ENCODE data around the gene HPS4. TPM values are rescaled to one million over a fixed set of nuclear protein-coding genes. Genes with fewer than 3 reads are reported as not detected.

Gene HPS4
- total and polyA plus RNA-seq, 4 experiments from 2014 or later = 7.9 to 59.7 (median 36.9) TPM

- no peaks in the 10 kb centered on the region for H3K27me3 Mint-ChIP-seq
- no peaks in the 10 kb centered on the region for H3K27me3 ChIP-seq (ENCODE audit: insufficient read depth, low read length)
- POLR2A ChIA-PET (ENCODE audit: partially characterized antibody) = interaction anchor here (1.4 to 4.8 kb wide), 4 partner anchors 48 to 242 kb away, joined by 3 to 46 read pairs (median 12); partner anchors contain the start of genes HPS4 and SRRD
- H3K4me3 ChIP-seq (ENCODE audit: low read length in 2 of 2) = no peak overlapping the region
- H3K36me3 Mint-ChIP-seq = peaks cover 13 to 19% of the 10 kb centered on the region in 2 donors
- peaks cover 18 to 42% (median 30%) of the 10 kb centered on the region in 4 donors for H3K4me1 Mint-ChIP-seq
- peak overlapping the region; percentile 77 to 87 (median 84) for H3K4me3 Mint-ChIP-seq
- H3K9me3 ChIP-seq (ENCODE audit: control insufficient read depth in 1 of 2, low read length in 2 of 2) = no peaks in the 10 kb centered on the region
- H3K27ac Mint-ChIP-seq = peak overlapping the region; percentile 57 to 88 (median 81)
- DNase-seq = no peak
- intact Hi-C loops (cut with micrococcal nuclease) = no loop called here
- H3K4me1 ChIP-seq (ENCODE audit: insufficient read depth, low read length) = peaks cover 28% of the 10 kb centered on the region
- CTCF ChIA-PET (ENCODE audit: partially characterized antibody) = interaction anchor here (1.1 to 1.8 kb wide), 2 partner anchors 31 to 243 kb away, joined by 5 to 9 read pairs; no protein-coding TSS in a partner anchor
- no peak overlapping the region for H3K27ac ChIP-seq (ENCODE audit: low read depth, low read length)
- H3K36me3 ChIP-seq (ENCODE audit: insufficient read depth, low read length) = peaks cover 4% of the 10 kb centered on the region
- H3K9me3 Mint-ChIP-seq = no peaks in the 10 kb centered on the region
Measured at GRCh38 chr22:26430600-26430999, 53.0 kb downstream of the HPS4 start.

- CTCF ChIA-PET (ENCODE audit: partially characterized antibody) = interaction anchor here (1.1 to 1.8 kb wide), 2 partner anchors 32 to 244 kb away, joined by 5 to 9 read pairs; no protein-coding TSS in a partner anchor
- Mint-ChIP-seq H3K4me1 (peaks cover 18 to 37% (median 26%) of the 10 kb centered on the region in 4 donors), H3K9me3 (no peaks in the 10 kb centered on the region), H3K4me3 (peak overlapping the region; percentile 77 to 87 (median 84)), H3K36me3 (peaks cover 7 to 13% of the 10 kb centered on the region in 2 donors), H3K27ac (peak overlapping the region; percentile 70 to 88 (median 87)), H3K27me3 (peaks cover 0 to 2% of the 10 kb centered on the region in 2 donors)
- intact Hi-C loops (cut with micrococcal nuclease) = loop anchor here (1.0 to 5.0 kb wide), 4 partner anchors 53 to 243 kb away; partner anchors contain the start of genes HPS4, MIAT, SRRD and TPST2
- peak overlapping the region; percentile 36 to 55 for H3K4me3 ChIP-seq (ENCODE audit: low read length in 2 of 2)
- H3K27me3 ChIP-seq (ENCODE audit: insufficient read depth, low read length) = no peaks in the 10 kb centered on the region
- DNase-seq = no peak
- peaks cover 4% of the 10 kb centered on the region for H3K36me3 ChIP-seq (ENCODE audit: insufficient read depth, low read length)
- POLR2A ChIA-PET (ENCODE audit: partially characterized antibody) = interaction anchor here (0.9 to 4.8 kb wide), 6 partner anchors 13 to 243 kb away, joined by 3 to 46 read pairs (median 5); partner anchors contain the start of genes HPS4 and SRRD
- H3K4me1 ChIP-seq (ENCODE audit: insufficient read depth, low read length) = peaks cover 25% of the 10 kb centered on the region
- H3K9me3 ChIP-seq (ENCODE audit: control insufficient read depth in 1 of 2, low read length in 2 of 2) = no peaks in the 10 kb centered on the region
- no peak overlapping the region for H3K27ac ChIP-seq (ENCODE audit: low read depth, low read length)
Measured at GRCh38 chr22:26429458-26430286, 53.9 kb downstream of the HPS4 start.

GRCh38 chr22:26428515-26429457 is 54.8 kb downstream of the HPS4 start, which contains the start of gene ASPHD2:
Gene ASPHD2, plus strand, starts transcription at chr22:26429260. Its CDS starts 4,356 bp downstream, at chr22:26433616.
- intact Hi-C loops (cut with micrococcal nuclease) = loop anchor here (1.0 to 5.0 kb wide), 4 partner anchors 54 to 244 kb away; partner anchors contain the start of genes HPS4, MIAT, SRRD and TPST2
- peaks cover 0 to 6% (median under 1%) of the 10 kb centered on the region in 8 donors for H3K9me3 Mint-ChIP-seq

GRCh38 chr22:26426924-26427323 is 56.7 kb downstream of the HPS4 start:
- Histone ChIP-seq H3K4me1 (ENCODE audit: insufficient read depth, low read length) (peaks cover 25% of the 10 kb centered on the region), H3K4me3 (ENCODE audit: low read length in 2 of 2) (no peak overlapping the region), H3K9me3 (ENCODE audit: control insufficient read depth in 1 of 2, low read length in 2 of 2) (peaks cover 0 to 9% of the 10 kb centered on the region in 2 donors), H3K27me3 (ENCODE audit: insufficient read depth, low read length) (no peaks in the 10 kb centered on the region), H3K36me3 (ENCODE audit: insufficient read depth, low read length) (no peaks in the 10 kb centered on the region), H3K27ac (ENCODE audit: low read depth, low read length) (no peak overlapping the region)
- Mint-ChIP-seq H3K27me3 (peaks cover 4 to 5% of the 10 kb centered on the region in 2 donors), H3K4me3 (peak overlapping the region; percentile 30 to 76 (median 57)), H3K36me3 (peaks cover 0 to 5% of the 10 kb centered on the region in 2 donors), H3K27ac (peak overlapping the region; percentile 5 to 82 (median 74)), H3K9me3 (peaks cover 0 to 20% (median 15%) of the 10 kb centered on the region in 8 donors), H3K4me1 (peaks cover 17 to 37% (median 26%) of the 10 kb centered on the region in 4 donors)
- DNase-seq = no peak
- POLR2A ChIA-PET (ENCODE audit: partially characterized antibody) = no interaction called here
- CTCF ChIA-PET (ENCODE audit: partially characterized antibody) = no interaction called here
- intact Hi-C loops (cut with micrococcal nuclease) = loop anchor here (5.0 kb wide), 2 partner anchors 165 to 230 kb away; partner anchors contain the start of genes MIAT and TPST2

More at GRCh38 chr22:26428515-26429457, 54.8 kb downstream of the HPS4 start, which contains the start of gene ASPHD2:
- peaks cover 18 to 37% (median 26%) of the 10 kb centered on the region in 4 donors for H3K4me1 Mint-ChIP-seq
- peaks cover under 1 to 9% of the 10 kb centered on the region in 2 donors for H3K36me3 Mint-ChIP-seq
- no peaks in the 10 kb centered on the region for H3K9me3 ChIP-seq (ENCODE audit: control insufficient read depth in 1 of 2, low read length in 2 of 2)
- peak within 1 kb of the TSS; percentile 87 to 100 (median 99) for H3K27ac Mint-ChIP-seq
- no peaks in the 10 kb centered on the region for H3K36me3 ChIP-seq (ENCODE audit: insufficient read depth, low read length)
- peak within 1 kb of the TSS; percentile 64 to 87 for H3K4me3 ChIP-seq (ENCODE audit: low read length in 2 of 2)
- H3K27ac ChIP-seq (ENCODE audit: low read depth, low read length) = peak within 1 kb of the TSS; percentile 89
- DNase-seq = peak; percentile 81 to 86 (median 83)
- no peaks in the 10 kb centered on the region for H3K27me3 ChIP-seq (ENCODE audit: insufficient read depth, low read length)
- CTCF ChIA-PET (ENCODE audit: partially characterized antibody) = interaction anchor here (0.5 to 1.0 kb wide), 2 partner anchors 28 to 64 kb away, joined by 3 read pairs; no protein-coding TSS in a partner anchor
- H3K27me3 Mint-ChIP-seq = peaks cover 0 to 2% of the 10 kb centered on the region in 2 donors
- H3K4me1 ChIP-seq (ENCODE audit: insufficient read depth, low read length) = peaks cover 25% of the 10 kb centered on the region
- H3K4me3 Mint-ChIP-seq = peak within 1 kb of the TSS; percentile 94 to 100 (median 98)
- POLR2A ChIA-PET (ENCODE audit: partially characterized antibody) = interaction anchor here (0.7 to 4.8 kb wide), 8 partner anchors 12 to 244 kb away, joined by 3 to 46 read pairs (median 4); partner anchors contain the start of genes HPS4, SRRD and TFIP11

- POLR2A ChIA-PET (ENCODE audit: partially characterized antibody) = no interaction called here
- H3K36me3 Mint-ChIP-seq = no peaks in the 10 kb centered on the region
- Histone ChIP-seq H3K27ac (ENCODE audit: low read depth, low read length) (no peak overlapping the region), H3K27me3 (ENCODE audit: insufficient read depth, low read length) (no peaks in the 10 kb centered on the region), H3K4me3 (ENCODE audit: low read length in 2 of 2) (no peak overlapping the region), H3K9me3 (ENCODE audit: control insufficient read depth in 1 of 2, low read length in 2 of 2) (peaks cover 0 to 9% of the 10 kb centered on the region in 2 donors), H3K4me1 (ENCODE audit: insufficient read depth, low read length) (no peaks in the 10 kb centered on the region), H3K36me3 (ENCODE audit: insufficient read depth, low read length) (no peaks in the 10 kb centered on the region)
- peaks cover 10 to 18% of the 10 kb centered on the region in 2 donors for H3K27me3 Mint-ChIP-seq
- H3K27ac Mint-ChIP-seq = no peak overlapping the region
- H3K4me1 Mint-ChIP-seq = no peaks in the 10 kb centered on the region
- intact Hi-C loops (cut with micrococcal nuclease) = no loop called here
- no peak for DNase-seq
- CTCF ChIA-PET (ENCODE audit: partially characterized antibody) = interaction anchor here (1.5 kb wide), 1 partner anchor 21 kb away, joined by 3 read pairs; no protein-coding TSS in a partner anchor
- H3K9me3 Mint-ChIP-seq = peaks cover 0 to 20% (median 12%) of the 10 kb centered on the region in 8 donors
- no peak overlapping the region for H3K4me3 Mint-ChIP-seq
Measured at GRCh38 chr22:26418620-26419019, 65.0 kb downstream of the HPS4 start.

- intact Hi-C loops (cut with micrococcal nuclease) = no loop called here
- H3K36me3 Mint-ChIP-seq = no peaks in the 10 kb centered on the region
Measured at GRCh38 chr22:26417406-26417805, 66.2 kb downstream of the HPS4 start.

More at GRCh38 chr22:26417406-26417805, 66.2 kb downstream of the HPS4 start:
- H3K4me1 Mint-ChIP-seq = no peaks in the 10 kb centered on the region
- H3K27ac Mint-ChIP-seq = no peak overlapping the region
- no peak overlapping the region for H3K27ac ChIP-seq (ENCODE audit: low read depth, low read length)
- peaks cover 7 to 16% of the 10 kb centered on the region in 2 donors for H3K27me3 Mint-ChIP-seq
- H3K4me1 ChIP-seq (ENCODE audit: insufficient read depth, low read length) = no peaks in the 10 kb centered on the region
- ChIA-PET POLR2A (ENCODE audit: partially characterized antibody) (interaction anchor here (1.2 kb wide), 1 partner anchor 12 kb away, joined by 3 read pairs; the partner anchor contains the start of gene ASPHD2), CTCF (ENCODE audit: partially characterized antibody) (interaction anchor here (1.5 kb wide), 1 partner anchor 20 kb away, joined by 3 read pairs; no protein-coding TSS in a partner anchor)
- no peak overlapping the region for H3K4me3 ChIP-seq (ENCODE audit: low read length in 2 of 2)
- no peaks in the 10 kb centered on the region for H3K27me3 ChIP-seq (ENCODE audit: insufficient read depth, low read length)
- H3K4me3 Mint-ChIP-seq = no peak overlapping the region
- peaks cover 0 to 9% (median under 1%) of the 10 kb centered on the region in 8 donors for H3K9me3 Mint-ChIP-seq
- no peaks in the 10 kb centered on the region for H3K36me3 ChIP-seq (ENCODE audit: insufficient read depth, low read length)
- DNase-seq = no peak
- H3K9me3 ChIP-seq (ENCODE audit: control insufficient read depth in 1 of 2, low read length in 2 of 2) = no peaks in the 10 kb centered on the region
